ENCODE measurements around the gene DHX34. TPM values are rescaled to one million over a fixed set of nuclear protein-coding genes. Genes with fewer than 3 reads are reported as not detected.
"Not testable (repeated sequence)": the region's sequence is repeated elsewhere in the genome, so short reads cannot be mapped to it uniquely, and the experiment has no call there.

DHX34 gene
- total RNA-seq, 1 donor from 2014 or later, result 9.3 TPM

DNA sequence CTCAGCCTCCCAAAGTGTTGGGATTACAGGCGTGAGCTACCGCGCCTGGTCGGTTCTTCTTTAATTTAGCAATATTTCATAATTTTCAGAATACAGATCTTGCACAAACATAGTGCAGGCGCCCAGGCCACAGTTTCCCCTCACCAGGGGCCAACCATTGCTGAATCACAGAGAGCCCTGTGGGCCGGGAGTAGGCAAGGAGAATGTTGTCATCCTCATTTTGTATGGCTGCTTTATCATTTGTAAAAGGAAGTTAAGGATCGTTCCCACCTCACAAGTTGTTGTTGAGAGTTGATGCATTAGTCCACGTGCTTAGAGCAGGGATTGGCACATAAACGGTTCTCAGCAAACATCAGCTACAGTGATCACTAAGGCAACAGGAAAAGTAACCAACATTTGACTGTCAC lies 40.0 kb downstream of the DHX34 start:
- DNase-seq, result no peak

DNA sequence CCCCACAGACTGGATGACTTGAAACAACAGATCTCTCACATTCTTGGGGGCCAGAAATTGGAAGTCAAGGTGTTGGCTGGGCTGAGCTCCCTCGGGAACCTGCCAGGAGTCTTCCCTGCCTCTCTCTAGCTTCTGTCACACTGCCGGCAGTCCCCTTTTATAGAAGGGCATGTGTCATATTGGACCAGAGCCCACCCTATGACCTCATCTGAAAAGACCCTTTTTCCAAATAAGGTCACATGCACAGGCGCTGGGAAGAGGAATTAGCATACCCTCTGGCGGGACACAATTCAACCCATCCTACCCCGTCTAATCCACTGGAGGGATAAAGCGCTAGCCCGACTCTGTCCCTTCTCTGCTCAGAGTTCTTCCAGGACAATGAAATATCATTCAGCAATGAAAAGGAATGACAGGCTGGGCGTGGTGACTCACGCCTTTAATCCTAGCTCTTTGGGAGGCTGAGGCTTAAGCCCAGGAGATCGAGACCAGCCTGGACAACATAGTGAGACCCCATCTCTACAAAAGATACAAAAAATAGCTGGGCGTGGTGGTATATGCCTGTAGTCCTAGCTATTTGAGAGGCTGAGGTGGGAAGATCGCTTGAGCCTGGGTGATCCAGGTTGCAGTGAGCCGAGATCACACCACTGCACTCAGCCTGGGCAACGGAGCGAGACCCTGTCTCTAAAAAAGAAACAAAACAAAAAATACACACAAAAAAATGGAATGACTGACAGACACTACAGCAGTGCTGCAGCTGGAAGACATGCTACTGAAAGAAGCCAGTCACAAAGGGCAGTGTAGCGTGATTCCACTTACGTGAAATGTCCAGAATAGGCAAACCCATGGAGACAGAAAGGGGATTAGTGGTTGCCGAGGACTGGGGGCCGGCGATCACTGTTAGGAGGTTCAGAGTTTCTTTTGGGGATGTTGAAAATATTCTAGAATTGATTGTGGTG lies 41.7 kb downstream of the DHX34 start:
- DNase-seq, result peak; percentile 14

DNA sequence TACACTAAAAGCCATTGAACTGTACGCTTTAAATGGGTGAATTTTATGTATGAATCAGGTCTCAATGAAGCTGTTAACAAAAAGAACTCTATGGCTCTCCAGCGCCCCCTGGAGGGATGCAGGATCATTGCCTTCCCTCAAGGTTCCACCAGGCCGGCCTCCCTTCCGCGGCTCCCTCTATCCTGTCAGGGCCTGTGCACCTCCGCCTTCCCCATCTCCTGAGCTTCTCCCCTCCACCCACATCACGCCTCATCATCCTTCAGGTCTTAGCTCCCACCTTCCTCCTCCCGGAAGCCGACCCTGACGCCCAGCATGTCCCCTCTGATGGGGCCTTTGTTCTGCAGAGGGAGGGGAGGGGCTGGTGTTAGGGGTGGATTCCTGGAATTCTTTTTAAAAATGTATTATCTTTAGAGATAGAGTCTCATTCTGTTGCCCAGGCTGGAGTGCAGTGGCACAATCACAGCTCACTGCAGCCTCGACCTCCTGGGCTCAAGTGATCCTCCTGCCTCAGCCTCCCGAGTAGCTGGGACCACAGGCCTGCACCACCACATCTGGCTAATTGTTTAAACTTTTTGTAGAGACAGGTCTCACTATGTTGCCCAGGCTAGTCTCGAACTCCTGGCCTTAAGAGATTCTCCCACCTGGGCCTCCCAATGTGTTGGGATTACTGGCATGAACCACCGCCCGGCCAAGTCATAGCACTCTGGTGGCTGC lies 42.6 kb downstream of the DHX34 start:
- DNase-seq, result peak; percentile 80

DNA sequence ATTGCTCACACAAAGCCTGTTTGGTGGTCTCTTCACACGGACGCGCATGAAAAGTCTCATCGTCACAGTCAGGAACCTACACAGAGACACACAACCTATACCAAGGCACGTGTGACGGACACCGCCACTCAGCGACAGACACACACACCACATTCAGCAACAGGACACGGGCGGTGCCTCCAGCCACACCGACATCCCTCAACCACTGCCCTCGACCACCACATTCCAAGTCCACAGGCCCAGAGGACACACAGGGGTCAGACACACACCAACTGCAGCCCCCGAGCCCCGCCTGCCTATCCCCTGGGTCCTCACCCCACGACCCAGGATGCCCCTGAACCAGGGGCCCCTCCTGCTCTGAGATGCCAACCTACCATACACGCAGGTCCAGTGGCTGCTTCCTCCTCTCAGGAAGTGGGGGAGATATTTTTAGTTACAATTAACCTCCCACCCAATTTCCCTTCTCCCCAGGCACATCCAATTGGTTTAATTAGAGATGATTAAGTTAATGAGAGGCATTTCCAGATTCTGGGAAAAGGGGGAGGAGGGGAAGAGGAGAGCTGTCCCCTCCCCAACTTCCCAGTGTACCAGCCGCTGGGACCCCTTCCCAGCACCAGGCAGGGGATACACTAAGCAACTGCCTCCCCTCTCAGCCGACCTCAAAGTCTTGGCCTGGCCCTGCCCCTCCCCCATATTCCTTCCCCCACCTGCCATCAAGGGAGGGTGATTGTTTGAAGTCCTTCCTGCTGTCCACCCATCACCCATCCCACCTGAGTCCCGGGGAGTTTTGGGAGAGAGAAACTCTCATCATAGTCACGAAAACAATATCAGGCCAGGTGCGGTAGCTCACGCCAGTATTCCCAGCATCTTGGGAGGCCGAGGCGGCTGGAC lies 49.8 kb downstream of the DHX34 start:
- no peak for DNase-seq

DNA sequence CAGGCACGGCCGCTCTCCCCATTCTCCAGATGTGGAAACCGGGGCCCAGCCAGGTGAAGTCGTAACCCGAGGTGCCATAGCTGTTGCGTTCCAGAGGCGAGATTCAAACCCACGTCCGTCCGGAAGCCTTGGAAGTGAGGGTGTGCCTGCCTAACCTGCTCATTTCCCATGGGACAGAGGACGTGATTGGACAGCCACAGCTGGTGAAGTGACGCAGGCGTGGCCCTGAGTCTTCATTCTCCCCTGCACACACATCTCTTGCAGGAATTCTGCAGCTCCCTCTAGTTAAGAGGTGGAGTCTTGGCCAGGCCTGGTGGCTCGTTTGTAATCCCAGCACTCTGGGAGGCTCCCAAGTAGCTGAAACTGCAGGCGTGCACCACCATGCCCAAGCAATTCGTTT lies 53.4 kb downstream of the DHX34 start:
- no peak for DNase-seq

DNA sequence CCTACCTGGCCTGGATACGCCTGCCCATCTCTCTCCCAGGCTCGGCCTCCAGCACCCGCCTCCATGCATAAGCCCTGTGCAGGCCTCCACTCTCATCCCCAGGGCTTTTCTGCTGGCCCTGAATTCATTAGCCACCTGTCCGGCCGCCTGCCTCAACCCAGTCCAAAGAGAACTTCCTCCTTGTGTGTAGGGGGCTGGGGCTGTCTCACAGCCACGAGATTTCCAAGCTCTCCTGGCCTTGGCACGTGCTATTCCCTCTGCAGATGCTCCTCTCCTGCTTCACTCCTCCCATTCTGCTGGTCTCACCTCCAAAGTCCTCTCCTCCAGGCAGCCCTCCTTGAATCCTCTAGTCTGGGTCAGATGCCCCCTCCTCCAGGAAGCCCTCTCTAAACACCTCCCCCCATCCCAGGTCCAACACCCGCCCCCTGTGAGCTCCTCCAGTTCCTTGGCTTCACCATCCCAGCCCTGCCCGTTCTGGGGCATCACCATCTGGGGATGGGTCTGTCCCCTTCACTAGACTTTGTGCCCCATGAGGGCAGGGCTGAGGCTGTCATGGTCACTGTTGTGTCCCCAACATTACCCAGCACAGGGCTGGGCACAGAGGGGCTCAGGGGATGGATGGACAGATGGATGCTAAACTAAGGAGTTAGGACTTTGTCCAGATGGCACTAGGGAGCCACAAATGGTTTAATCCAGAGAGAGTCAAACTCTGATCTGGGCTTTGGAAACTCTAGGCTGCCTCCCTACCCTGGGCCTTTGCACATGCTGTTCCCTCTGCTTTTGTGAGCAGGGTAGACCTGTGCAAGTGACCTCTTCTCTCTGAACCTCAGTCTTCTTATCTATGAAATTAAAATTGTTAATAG lies 55.5 kb downstream of the DHX34 start:
- no peak for DNase-seq

DNA sequence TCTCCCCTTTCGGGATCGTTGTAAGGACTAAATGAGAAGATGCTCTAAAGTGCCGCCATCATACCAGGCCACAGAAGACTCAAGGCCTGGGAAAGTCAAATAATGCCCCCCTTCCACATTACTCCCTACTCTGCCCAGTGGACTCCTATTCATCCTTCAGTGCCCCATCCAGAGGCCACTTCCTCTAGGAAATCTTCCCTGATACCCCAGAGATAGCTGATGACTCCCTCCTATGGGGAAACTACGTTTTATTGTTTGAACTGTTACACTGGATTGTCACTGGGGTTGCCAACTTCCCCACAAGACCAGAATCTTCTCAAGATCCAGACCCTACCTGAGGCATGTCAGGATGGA lies 56.1 kb downstream of the DHX34 start:
- DNase-seq, result no peak

DNA sequence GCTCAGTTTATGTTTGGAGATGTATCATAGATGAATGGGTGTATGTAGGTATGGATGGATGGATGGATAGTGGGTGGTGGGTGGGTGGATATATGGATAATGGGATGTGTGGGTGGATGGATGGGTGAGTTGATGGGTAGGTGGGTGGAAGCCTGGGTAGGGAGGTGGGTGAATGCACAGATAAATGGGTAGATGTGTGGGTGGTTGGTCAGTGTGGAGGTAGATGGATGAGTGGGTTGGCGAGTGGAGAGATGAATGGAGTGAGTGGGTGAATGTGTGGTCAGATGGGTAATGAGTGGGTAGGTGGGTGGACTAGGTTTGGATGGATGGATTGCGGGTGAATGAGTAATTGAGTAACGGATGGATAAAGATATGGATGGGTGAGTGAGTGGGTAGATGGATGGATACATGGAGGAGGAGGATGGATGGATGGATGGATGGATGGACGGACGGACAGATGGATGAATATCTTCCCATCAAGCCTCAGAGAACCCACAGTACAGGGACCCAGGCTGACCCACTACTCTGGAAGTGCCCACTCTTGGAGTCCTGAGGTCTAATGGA lies 56.8 kb downstream of the DHX34 start:
- no peak for DNase-seq

DNA sequence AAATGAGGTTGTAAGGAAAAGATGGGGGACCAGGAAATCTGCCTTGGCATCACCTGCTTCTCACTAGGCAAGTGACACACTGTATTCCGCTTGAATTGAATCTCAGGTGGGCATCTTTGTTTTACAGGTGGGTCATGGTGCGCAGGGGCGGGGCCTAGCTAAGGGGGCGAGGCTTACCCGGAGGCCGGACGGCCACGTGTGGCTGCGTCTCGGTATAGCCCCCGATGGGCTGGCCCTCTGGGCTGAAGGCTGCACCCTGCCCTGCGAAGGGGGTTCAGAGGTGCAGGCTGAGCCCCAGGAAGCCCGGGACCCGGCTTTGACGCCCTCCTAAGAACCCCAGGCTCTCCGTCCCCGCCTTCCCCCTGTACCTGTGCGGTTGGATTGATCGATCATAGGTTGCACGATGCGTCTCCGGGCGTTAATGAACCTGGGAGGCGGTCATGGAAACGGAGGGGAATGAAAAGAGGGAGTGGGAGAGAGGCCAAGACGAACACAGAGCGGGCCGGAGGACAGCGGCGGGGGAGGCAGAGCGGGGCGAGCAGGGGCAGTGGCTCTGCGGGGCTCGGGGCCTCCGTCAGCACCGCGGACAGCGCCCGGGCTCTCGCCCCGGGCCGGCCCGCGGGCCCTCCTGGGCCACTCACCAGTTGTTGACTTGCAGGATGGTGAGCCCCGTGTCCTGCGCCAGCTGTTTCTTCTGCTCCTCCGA lies 57.7 kb downstream of the DHX34 start:
- peak; percentile 58 for DNase-seq

DNA sequence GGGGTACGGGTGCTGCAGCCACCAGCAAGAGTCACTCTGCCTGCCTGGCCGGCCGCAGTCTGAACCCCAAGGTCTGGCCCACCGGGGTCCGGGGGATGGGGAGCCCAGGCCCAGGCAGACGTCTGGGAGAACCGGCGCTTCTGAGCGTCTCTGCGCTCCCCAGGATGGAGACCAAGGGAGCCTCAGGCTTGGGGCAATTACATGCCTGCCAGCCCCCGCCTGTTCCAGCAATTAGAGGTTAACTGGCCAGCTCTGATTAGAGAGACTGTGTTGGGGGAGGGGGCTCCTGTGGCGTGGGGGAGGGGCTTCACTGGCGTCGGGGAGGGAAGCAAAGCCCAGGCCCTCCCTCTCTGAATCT lies 58.3 kb downstream of the DHX34 start:
- DNase-seq, result no peak

DNA sequence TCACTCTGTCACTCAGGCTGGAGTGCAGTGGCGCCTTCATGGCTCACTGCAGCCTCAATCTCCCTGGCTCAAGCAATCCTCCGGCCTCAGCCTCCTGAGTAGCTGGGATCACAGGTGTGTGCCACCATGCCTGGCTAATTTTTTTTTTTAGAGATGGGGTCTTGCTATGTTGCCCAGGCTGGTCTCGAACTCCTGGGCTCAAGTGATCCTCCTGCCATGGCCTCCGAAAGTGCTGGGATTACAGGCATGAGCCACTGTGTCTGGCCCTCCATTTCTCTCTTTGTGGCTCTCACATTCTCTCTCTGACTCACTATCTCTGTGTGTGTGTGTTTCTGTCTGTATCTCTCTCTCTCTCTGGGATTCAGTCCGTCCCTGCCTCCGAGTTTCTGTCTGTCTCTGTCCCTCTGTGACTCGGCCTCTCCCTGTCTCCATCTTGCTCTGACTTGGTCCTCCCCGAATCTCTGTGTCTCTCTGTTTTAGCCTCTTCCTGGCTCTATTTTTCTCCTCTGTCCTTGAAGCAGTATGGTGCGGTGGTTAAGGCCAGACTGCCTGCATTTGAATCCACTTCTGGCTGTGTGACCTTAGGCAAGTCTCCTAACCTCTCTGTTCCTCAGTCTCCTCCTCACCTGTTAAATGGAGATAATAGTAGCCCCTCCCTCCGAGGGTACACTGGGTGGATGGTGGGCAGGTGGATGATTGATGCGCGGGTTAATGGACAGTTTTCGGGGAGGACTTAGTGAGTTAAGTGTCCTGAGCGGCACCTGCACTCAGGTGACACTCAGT lies 59.2 kb downstream of the DHX34 start:
- DNase-seq, result no peak

DNA sequence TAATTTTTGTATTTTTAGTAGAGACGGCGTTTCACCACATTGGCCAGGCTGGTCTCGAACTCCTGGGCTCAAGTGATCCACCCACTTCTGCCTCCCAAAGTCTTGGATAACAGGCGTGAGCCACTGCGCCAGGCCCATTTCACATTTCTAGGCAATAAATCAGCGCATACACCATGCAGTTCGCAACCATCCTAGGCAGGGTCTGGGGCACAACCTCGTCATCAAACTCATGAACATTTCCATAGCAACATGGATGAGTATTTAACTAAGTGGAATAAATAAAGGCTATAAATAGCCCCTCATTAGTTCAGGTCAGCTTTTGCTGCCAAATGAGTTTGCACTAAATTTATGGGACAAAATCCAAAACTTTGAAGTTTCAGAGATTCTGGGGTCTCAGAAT lies 62.0 kb downstream of the DHX34 start:
- DNase-seq, result no peak

DNA sequence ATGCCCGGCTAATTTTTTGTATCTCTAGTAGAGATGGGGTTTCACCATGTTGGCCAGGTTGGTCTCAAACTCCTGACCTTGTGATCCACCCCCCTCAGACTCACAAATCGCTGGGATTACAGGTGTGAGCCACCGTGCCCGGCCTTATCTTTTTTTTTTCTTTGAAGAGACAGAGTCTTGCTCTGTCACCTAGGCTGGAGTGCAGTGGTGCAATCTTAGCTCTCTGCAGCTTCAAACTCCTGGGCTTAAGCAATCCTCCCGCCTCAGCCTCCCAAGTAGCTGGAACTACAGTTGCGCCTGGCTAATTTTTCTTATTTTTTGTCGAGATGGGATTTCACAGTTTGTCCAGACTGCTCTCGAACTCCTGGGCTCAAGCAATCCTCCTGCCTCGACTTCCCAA lies 62.6 kb downstream of the DHX34 start:
- DNase-seq, result not testable (repeated sequence)

DNA sequence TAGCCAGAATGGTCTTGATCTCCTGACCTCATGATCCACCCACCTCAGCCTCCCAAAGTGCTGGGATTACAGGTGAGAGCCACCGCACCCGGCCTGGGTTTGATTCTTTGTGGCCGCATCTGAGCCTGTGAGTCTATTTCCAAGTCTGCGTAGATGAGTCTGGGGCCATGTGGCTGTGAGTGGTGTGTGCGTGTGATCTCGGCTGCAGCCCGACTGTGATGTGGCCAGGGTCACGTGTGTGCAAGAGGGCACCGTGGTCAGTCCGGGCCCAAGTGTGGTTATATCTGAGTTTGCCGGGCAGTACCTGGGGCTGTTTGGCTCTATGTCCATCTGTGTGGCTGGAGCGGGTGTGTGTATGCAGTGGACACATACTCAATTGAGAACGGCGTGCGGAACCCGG lies 64.8 kb downstream of the DHX34 start:
- no peak for DNase-seq

DNA sequence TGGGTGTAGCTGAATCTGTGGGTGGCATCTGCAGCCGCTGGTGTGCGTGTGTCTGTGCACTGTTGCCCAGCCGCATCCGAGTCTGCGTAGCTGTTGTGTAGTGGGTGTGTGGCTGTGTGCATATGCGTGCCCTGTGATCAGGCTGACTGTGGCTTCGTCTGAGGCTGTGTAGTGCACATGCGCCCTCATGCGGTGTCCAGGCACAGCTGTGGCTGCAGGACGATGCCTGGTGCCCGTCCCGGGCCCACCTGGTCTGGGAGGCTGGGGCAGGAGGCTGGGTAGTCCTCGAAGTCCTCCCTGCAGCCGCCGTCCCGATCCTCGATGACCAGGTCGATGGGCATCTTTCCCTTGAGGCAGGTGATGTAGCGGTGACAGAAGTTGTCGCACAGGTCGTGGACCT lies 65.4 kb downstream of the DHX34 start:
- DNase-seq, result no peak

DNA sequence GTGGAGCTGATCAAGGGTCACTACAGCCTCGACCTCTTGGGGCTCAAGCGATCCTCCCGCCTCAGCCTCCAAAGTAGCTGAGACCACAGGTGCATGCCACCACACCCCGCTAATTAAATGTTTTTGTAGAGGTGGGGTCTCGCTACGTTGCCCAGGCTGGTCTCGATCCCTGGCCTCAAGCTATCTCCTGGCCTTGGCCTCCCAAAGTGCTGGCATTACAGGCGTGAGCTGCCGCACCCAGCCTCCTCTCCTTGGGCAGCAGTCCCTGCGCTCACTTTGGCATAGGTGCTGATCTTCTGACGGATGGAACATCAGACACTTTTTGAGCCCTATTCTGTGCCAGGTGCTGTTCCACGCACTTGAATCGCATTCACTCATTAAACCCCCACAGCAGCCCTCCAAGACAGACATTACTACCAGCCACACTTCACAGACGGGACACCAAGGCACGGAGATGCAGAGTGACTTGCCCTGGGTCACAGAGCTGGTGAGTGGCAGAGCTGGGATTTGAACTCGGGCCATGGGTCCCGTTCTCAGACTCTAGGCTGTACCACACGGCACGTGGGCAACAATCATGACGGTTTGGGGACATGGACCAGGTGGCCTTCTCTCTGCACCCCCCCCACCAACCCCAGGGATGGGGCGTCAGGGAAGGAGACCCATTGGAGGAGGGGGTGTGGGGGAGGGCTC lies 67.0 kb downstream of the DHX34 start:
- DNase-seq, result no peak

DNA sequence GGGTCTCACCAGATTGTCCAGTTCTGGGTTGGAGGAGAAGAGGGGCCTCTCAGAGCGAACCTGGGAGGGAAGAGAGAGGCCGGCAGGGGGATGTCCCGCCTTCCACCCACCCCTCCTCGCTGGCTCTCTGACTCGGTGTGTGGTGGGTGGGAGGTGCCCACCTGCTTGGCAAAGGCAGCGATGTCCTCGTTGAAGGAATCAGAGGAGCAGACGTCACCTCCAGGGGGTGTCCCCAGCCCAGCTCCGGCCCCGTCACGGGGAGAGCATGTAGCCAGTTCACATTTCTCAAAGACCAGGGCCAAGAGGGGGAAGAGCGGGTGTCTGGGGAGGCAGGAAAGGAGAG lies 67.5 kb downstream of the DHX34 start:
- no peak for DNase-seq

DNA sequence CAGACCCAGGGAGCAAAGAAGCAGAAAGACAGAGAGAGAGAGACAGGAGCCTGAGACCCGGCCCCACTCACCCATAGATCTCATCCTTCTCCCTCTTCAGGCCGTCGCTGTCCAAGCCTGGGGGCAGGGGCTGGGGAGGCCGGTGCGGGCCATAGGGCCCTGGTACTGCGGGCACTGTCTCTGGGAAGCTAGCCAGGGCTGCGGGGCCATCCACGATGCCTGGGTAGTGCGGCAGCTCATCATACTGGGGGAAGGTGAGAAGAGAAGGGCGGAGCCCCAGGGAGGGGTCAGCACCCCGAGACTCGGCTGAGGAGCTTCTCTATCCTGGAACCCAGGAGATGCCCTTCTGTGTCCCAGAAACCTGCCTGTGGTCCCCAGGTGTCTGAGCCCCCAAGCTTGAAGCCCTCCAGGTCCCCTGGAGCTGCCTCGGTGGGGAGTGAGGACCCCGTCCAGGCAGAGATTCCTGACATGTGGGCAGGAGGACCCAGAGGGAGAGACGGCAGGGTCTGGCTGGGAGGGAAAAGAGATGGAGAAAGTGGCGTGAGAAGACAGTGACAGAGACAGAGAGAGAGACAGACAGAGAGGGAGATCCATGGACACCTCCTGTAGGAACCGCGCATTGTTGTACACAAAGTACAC lies 68.1 kb downstream of the DHX34 start:
- no peak for DNase-seq
